GM19463 (cell line): ENCODE data around the gene CCDC63.

Experiments used
- ATAC-seq: cut with Tn5 transposase; IDR thresholded peaks from one replicate; pipeline ENCODE4 v1.9.1; 2021; ENCODE audit warnings: mild to moderate bottlenecking, moderate library complexity; ENCODE audit not compliant: unreplicated experiment

CCDC63 gene

GRCh38 chr12:110920324-110920910 is 73.6 kb downstream of the CCDC63 start, which contains the start of gene MYL2:
Gene MYL2, minus strand, starts transcription at chr12:110920579. Its CDS starts 50 bp downstream, at chr12:110920529.
- no peak for ATAC-seq

- ATAC-seq = no peak
Measured at GRCh38 chr12:110921262-110921661, 74.5 kb downstream of the CCDC63 start.

- ATAC-seq = no peak
Measured at GRCh38 chr12:110922652-110923051, 75.9 kb downstream of the CCDC63 start.

- no peak for ATAC-seq
Measured at GRCh38 chr12:110923192-110923591, 76.4 kb downstream of the CCDC63 start.

GRCh38 chr12:110923692-110924334 is 77.0 kb downstream of the CCDC63 start:
- ATAC-seq = no peak

- no peak for ATAC-seq
Measured at GRCh38 chr12:110927546-110927945, 80.8 kb downstream of the CCDC63 start.

- ATAC-seq = no peak
Measured at GRCh38 chr12:110928700-110929099, 81.9 kb downstream of the CCDC63 start.

GRCh38 chr12:110929818-110930217 is 83.0 kb downstream of the CCDC63 start:
- no peak for ATAC-seq

- no peak for ATAC-seq
Measured at GRCh38 chr12:110930348-110931314, 83.8 kb downstream of the CCDC63 start.

- no peak for ATAC-seq
Measured at GRCh38 chr12:110931315-110931728, 84.5 kb downstream of the CCDC63 start.

GRCh38 chr12:110932046-110932445 is 85.3 kb downstream of the CCDC63 start:
- ATAC-seq = no peak

- ATAC-seq = no peak
Measured at GRCh38 chr12:110933326-110933974, 86.7 kb downstream of the CCDC63 start.

GRCh38 chr12:110934093-110934852 is 87.5 kb downstream of the CCDC63 start:
- ATAC-seq = no peak

GRCh38 chr12:110935588-110935987 is 88.8 kb downstream of the CCDC63 start:
- ATAC-seq = no peak

GRCh38 chr12:110936367-110937103 is 89.7 kb downstream of the CCDC63 start:
- ATAC-seq = no peak

GRCh38 chr12:110937104-110937641 is 90.4 kb downstream of the CCDC63 start:
- no peak for ATAC-seq

GRCh38 chr12:110940296-110940695 is 93.5 kb downstream of the CCDC63 start:
- no peak for ATAC-seq

GRCh38 chr12:110940933-110941332 is 94.1 kb downstream of the CCDC63 start:
- no peak for ATAC-seq

GRCh38 chr12:110941391-110941790 is 94.6 kb downstream of the CCDC63 start:
- no peak for ATAC-seq
